Activated gamma-delta T cell (primary cell): Measurements from ENCODE around the gene PSEN2.
"Not testable (repeated sequence)": the region's sequence is repeated elsewhere in the genome, so short reads cannot be mapped to it uniquely, and the experiment has no call there.

Experiments used
- DNase-seq: peaks from one replicate; lab custom pipeline; 2025; lab: John Stamatoyannopoulos, UW
- total RNA-seq, 2 donors: gene quantifications; one replicate each; lab custom pipeline; 2026; lab: John Stamatoyannopoulos, UW

Gene PSEN2
- 2.5 to 3.6 reads per million in 2 donors for total RNA-seq

DNA sequence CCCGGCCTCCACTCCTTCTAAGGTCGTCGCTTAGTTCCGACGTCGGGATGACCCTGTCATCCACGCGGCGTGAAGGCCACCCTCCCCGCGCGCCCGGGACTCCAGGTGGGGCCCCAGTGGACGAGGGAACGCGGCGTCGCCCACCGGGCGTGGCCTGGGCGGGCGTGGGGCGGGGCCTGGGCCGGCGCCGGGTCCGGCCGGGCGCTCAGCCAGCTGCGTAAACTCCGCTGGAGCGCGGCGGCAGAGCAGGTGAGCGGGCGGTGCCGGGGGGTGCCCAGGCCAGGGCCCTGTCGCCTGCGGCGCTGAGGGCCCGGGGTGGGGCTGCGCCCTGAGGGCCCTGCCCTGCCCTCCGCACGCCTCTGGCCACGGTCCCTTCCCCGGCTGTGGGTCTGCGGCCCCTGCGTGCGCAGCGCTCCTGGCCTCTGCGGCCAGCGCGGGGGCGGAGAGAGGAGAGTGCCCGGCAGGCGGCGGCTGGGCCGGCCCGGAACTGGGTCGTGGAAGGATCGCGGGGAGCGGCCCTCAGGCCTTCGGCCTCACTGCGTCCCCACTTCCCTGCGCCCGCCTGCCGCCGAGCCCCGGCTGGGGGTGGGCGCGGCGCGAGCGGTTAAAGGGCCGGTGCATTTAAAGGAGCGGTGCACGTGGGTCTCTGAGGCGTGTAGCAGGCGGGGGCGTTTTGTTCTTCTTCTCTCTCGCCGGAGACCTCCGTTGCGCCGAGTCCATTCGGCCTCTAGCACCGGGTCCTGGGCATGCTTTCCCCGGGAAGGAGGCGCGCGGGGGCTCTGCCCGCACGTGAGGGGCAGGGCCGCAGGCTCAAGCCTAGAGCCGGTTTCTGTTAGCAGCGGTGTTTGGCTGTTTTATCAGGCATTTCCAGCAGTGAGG, at the start of gene PSEN2:
PSEN2 (plus strand) TSS at position 216 of the 879 bp plus-strand sequence. CDS start 11,292 bp downstream, outside the sequence.
- peak; percentile 47 for DNase-seq

DNA sequence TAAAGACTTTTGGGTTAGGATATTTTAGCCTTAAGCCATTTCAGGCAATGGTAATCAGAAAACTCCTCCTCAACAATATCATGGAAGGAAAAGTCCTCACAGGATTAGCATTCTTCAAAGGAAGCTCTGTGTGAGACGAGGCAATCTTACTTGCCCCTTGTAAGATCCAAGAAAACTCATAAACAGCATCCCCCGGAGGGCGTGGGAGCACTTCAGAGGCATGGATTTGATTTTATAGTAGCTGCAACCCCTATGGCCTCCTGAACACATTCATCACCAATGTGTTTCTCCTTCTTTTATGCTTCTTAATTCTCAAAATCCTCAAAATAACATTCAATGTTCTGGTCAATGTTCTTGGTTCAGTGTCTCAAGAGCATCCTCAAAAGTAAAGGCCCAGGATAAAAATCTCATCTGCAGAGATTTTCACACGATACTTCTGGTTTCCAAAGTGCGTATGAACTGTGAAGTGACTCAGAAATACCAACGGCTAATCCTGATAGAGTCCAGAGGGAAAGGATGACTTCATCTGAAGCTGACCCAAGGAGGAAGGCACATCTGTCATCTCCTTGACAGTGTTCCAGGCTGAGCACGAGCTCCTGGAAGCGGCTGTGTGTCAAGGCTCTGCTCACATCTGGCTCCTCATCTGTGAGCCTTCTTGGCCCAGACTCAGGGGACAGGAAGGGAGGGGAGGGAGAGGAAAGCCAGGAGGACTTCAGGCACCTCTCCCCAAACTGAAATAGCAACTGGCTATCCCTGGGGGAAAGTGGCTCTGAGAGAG, 49.3 kb upstream of the PSEN2 start:
- DNase-seq, result no peak

DNA sequence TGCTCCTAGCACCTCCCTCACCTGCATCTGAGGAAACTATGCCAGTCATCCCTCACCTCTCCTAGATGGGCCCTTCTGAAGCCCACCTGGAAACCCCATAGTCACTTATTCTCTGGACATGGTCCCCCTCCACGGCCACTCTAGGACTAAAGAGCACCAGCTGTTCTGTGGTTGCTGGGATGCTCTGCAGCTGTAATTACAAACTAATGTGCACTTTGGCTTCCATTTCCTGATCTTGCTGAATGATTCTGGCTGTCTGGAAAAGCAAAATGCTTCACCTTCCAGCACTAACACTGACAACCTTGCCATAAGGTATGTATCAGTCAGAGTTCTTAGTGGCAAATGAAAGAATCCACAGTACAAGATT, 48.7 kb upstream of the PSEN2 start:
- DNase-seq, result no peak

GRCh38 chr1:226823643-226824042, 46.8 kb upstream of the PSEN2 start:
- no peak for DNase-seq

- DNase-seq, result no peak
Observed at GRCh38 chr1:226825037-226825745, 45.2 kb upstream of the PSEN2 start.

DNA sequence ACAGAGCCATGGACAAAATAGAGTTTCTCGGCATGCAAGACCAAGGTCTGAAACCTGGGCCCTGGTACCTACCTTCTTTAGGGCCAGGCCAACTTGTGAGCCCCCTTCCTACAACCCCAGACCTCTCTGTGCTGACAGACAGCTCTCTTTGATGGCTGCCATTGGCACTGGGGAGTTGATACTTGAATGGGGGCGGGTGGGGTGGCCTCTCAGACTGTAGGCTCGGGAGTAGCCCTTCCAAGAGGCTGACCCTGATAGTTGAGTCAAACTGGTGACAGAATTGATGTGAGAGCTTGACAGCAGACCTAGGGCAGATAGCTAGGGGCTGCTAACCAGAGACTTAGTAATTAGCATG, 44.7 kb upstream of the PSEN2 start:
- no peak for DNase-seq

DNA sequence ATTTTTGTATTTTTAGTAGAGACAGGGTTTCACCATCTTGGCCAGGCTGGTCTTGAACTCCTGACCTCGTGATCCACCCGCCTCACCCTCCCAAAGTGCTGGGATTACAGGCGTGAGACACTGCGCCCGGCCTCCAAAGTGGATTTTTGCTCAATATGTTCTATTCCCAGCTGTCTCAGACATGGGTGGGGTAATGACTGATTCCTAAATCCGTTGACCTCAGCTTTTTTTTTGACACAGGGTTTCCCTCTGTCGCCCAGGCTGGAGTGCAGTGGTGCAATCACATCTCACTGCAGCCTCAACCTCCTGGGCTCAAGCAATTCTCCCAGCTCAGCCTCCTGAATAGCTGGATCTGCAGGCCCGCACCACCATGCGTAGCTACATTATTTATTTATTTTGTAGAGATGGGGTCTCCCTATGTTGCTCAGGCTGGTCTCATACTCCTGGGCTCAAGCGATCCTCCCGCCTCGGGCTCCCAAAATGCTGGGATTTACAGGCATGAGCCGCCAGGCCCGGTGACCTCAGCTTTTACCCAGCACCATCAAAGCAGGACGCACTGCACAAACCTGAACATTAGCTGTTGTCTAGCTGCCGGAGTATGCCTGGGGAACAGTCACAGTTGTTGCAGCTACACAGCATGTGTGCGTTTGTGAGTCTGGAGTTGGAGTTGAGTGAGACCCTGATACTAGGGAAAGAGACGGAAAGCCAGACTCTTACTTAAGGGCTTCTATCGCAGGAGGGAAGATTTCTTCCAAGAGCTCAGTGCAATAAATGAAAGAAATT, 43.7 kb upstream of the PSEN2 start:
- DNase-seq, result no peak

DNA sequence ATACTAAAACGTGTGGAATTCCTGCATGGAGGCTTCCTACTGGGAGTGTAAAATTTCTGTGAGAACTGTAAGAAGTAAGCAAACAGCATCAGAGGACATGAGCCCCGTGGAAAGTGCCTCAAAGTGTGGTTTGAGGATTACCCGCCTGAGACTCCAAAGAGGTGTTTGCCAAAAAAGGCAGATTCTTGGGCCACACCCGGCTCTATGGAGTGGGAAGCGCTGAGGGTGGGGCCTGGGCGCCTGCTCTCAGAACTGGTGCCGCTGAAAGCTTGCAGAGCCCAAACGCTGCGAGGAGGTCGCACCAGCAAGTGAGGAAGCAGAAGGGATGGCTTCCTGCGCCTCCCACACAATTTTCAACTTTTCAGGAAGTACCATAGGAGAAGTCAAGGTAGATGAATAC, 43.0 kb upstream of the PSEN2 start:
- no peak for DNase-seq

GRCh38 chr1:226827968-226828513, 42.4 kb upstream of the PSEN2 start:
- peak; percentile 33 for DNase-seq

DNA sequence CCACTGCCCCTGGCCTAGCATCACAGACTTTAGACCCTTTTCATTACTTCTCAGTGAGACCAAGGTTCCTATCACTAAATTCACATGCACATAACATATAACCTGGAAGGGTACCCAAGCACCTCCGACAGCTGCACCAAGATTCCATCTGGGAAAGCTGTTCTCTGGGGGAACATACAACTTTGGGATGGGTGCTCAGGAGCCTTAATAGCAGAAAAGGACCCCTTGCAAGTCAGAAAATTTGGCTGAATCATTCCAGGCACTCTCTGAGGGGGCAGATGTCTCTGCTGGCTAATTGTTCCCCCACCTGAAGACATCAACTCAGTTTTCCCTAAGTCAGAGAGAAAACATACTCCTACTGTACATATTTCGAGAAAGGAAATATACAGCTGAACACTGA, 41.3 kb upstream of the PSEN2 start:
- no peak for DNase-seq

DNA sequence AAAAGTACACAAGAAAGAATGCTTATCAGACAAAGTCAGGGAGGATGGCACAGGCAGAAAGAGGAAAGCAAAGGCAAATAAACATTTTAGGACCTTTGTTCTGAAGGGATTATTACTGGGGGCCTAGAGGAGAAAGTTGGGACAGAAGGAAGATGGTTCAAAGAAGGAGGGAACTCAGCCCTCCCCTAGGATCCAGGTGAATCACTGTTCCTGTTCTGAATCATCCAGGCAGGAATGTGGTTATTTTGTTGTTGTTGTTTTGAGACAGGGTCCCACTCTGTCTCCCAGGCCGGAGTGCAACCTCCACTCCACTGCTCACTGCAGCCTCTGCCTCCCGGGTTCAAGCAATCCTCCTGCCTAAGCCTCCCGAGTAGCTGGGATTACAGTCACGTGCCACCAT, 38.5 kb upstream of the PSEN2 start:
- DNase-seq, result no peak

DNA sequence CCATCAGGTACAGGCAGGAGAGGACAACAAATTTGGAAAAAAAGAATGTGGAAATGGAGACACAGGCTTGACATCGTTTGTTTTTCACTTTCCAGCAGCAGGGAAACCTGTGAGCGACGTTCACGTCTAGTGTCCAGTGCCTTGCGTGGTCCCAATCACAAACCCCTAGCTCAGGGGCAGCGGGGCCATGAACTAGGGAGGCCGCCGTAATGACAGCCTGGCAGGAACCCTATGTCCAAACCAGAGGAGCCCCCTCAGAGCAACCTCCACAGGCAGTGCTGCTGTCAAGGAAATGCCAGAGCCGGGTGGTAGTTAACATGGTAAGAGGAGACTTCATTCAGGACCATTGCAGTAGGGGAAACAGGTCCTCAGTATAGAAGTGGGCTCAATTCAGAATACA, 37.8 kb upstream of the PSEN2 start:
- no peak for DNase-seq

- DNase-seq, result not testable (repeated sequence)
Observed at GRCh38 chr1:226834179-226834578, 36.2 kb upstream of the PSEN2 start.

GRCh38 chr1:226835396-226835795, 35.0 kb upstream of the PSEN2 start:
- not testable (repeated sequence) for DNase-seq

DNA sequence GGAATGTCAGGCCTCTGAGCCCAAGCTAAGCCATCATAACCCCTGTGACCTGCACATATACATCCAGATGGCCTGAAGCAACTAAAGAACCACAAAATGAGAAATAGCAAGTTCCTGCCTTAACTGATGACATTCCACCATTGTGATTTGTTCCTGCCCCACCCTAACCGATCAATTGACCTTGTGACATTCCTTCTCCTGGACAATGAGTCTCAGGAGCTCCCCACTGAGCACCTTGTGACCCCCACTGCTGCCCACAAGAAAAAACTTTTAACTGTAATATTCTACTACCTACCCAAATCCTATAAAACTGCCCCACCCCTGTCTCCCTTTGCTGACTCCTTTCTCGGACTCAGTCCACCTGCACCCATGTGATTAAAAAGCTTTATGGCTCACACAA, 32.5 kb upstream of the PSEN2 start:
- DNase-seq, result not testable (repeated sequence)

DNA sequence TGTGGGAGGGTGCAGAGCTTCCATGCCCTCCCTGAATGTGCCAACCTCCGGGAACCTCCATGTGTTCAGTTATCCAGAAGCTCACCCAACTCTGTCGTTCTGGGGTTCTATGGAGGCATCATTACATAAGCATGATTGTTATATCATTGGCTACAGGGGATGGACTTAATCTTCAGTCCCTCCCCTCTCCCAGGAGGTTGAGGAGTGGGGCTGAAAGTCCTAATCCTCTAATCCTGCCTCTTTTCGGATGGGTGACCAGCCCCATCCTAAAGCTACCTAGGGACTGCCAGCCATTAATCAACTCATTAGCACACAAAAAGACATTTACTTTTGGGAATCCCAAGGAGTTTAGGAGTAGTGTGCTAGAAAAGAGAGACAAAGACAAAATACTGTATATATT, 32.0 kb upstream of the PSEN2 start:
- DNase-seq, result no peak

GRCh38 chr1:226845624-226846023, 24.8 kb upstream of the PSEN2 start:
- DNase-seq, result no peak

GRCh38 chr1:226846786-226847185, 23.6 kb upstream of the PSEN2 start:
- DNase-seq, result no peak

- not testable (repeated sequence) for DNase-seq
Observed at GRCh38 chr1:226854548-226854947, 15.9 kb upstream of the PSEN2 start.

DNA sequence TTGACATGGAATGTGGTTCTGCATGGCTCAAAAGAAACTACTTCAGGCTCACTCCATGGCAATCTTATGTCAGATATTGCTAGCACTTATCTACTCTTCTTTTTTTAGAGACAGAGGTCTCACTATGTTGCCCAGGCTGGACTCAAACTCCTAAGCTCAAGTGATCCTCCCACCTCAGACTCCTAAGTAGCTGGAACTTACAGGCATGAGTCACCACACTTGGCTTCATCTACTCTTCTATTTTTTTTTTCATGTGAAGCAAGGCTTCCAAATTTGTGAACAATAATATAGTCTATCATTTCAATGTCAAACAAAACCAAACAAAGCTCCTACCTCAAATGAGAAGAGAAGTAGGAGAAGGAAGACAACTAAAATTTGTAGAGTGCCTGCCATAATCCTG, 7.5 kb upstream of the PSEN2 start:
- DNase-seq, result no peak

DNA sequence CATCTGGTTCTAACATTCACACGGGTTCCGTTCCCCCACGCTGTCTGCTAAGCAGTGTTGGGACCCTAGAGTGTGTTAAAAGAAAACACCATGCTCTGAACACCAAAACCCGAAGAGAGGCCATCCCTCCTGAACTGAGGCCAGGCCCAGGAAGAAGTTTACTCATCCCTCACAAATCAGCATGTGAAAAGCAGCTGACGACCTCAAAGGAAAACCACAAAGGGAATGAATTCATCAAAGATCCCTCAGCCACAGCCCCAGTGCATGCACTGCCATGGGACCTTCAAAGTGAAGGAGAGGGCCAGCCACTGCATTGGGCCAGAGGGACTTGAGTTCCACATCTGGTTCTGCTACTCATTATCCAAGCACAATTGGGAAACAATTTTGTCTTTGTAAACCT, 7.0 kb upstream of the PSEN2 start:
- no peak for DNase-seq
